H1 (cell line): ENCODE measurements around the gene FADS2. TPM values are rescaled to one million over a fixed set of nuclear protein-coding genes. Genes with fewer than 3 reads are reported as not detected.

Experiments used
- CTCF ChIA-PET: fragments of 300-600 bp; sonication (Branson Sonifier 250); formaldehyde crosslinking; loops from one replicate; lab custom pipeline; 2021; ENCODE audit not compliant: partially characterized antibody; lab: Charles Lee
- POLR2A ChIA-PET: fragments of 300-600 bp; sonication (Branson Sonifier 250); formaldehyde crosslinking; loops from one replicate; lab custom pipeline; 2021; ENCODE audit warnings: inconsistent platforms; ENCODE audit not compliant: partially characterized antibody; lab: Charles Lee
- DNase-seq, 2 experiments: peaks; one replicate each; pipeline versions ENCODE4 v3.0.0 to v3.0.0-alpha.2; 2010 to 2022; ENCODE audit warnings: low spot score in 2 of 2, low read depth in 1 of 2, mixed read lengths in 1 of 2
- FAIRE-seq: peaks from 2 replicates; lab custom pipeline; 2011; peaks lifted over from hg19 to GRCh38; lab: Jason Lieb, UNC
- H2AFZ ChIP-seq: 2 replicates; pipeline ENCODE4 v1.8.1; 2012; ENCODE audit warnings: low read length, inconsistent platforms
- H2AK5ac ChIP-seq: 2 replicates; pipeline ENCODE4 v1.6.1; 2013; ENCODE audit warnings: low read depth, low read length
- H2BK120ac ChIP-seq: replicated peaks from 2 replicates; pipeline ENCODE3; 2013; ENCODE audit warnings: low read depth, low read length, inconsistent platforms
- H2BK12ac ChIP-seq: 2 replicates; pipeline ENCODE4 v1.6.1; 2013; ENCODE audit warnings: low read depth, low read length
- H2BK15ac ChIP-seq: 2 replicates; pipeline ENCODE4 v1.6.1; 2013; ENCODE audit warnings: low read length
- H2BK20ac ChIP-seq: 2 replicates; pipeline ENCODE4 v1.6.1; 2013; ENCODE audit warnings: low read length
- H2BK5ac ChIP-seq: 2 replicates; pipeline ENCODE4 v1.6.1; 2013; ENCODE audit warnings: low read depth, low read length
- H3K14ac ChIP-seq: 2 replicates; pipeline ENCODE4 v1.6.1; 2013; ENCODE audit warnings: inconsistent platforms; ENCODE audit not compliant: insufficient read length
- H3K18ac ChIP-seq: 2 replicates; pipeline ENCODE4 v1.6.1; 2013; ENCODE audit warnings: low read length; ENCODE audit errors: extremely low read depth
- H3K23ac ChIP-seq: 2 replicates; pipeline ENCODE4 v1.6.1; 2013; ENCODE audit warnings: inconsistent platforms; ENCODE audit not compliant: insufficient read length
- H3K23me2 ChIP-seq: 2 replicates; pipeline ENCODE4 v1.6.1; 2013; ENCODE audit warnings: low read depth, low read length
- H3K27ac ChIP-seq: 2 replicates; pipeline ENCODE4 v1.6.1; 2011; ENCODE audit warnings: low read depth, low read length, inconsistent platforms
- H3K27me3 ChIP-seq, 4 experiments: replicated peaks in 1 of 4; 1 replicate in 1 of 4; 2 replicates in 3 of 4; pipeline versions ENCODE4 v1.6.1 to v1.8.1; 2011 to 2013; ENCODE audit warnings: low read length in 3 of 4, mild to moderate bottlenecking in 3 of 4, inconsistent platforms in 2 of 4, mixed read lengths in 2 of 4, moderate library complexity in 1 of 4; ENCODE audit not compliant: control insufficient read depth in 3 of 4, insufficient read depth in 3 of 4; ENCODE audit errors: extremely low read depth in 1 of 4
- H3K36me3 ChIP-seq, 4 experiments: 2 replicates each; pipeline versions ENCODE4 v1.6.1 to v1.8.1; 2011 to 2013; ENCODE audit warnings: mild to moderate bottlenecking in 4 of 4, low read length in 3 of 4, moderate library complexity in 2 of 4, control low read depth in 1 of 4, inconsistent platforms in 1 of 4; ENCODE audit not compliant: insufficient read depth in 4 of 4, control insufficient read depth in 2 of 4
- H3K4ac ChIP-seq: replicated peaks from 2 replicates; pipeline ENCODE3; 2013; ENCODE audit warnings: low read length, low read depth, mixed read lengths, inconsistent platforms; ENCODE audit not compliant: insufficient read length
- H3K4me1 ChIP-seq, 4 experiments: replicated peaks in 1 of 4; 1 replicate in 1 of 4; 2 replicates in 3 of 4; pipeline versions ENCODE4 v1.6.1 to v1.8.1; 2011 to 2013; ENCODE audit warnings: low read length in 3 of 4, inconsistent platforms in 2 of 4, mixed read lengths in 1 of 4; ENCODE audit not compliant: insufficient read depth in 4 of 4, control insufficient read depth in 3 of 4
- H3K4me2 ChIP-seq, 2 experiments: 2 replicates each; pipeline versions ENCODE4 v1.6.1 to v1.8.1; 2011 to 2013; ENCODE audit warnings: low read depth in 2 of 2, low read length in 2 of 2, control low read depth in 1 of 2, inconsistent platforms in 1 of 2, mild to moderate bottlenecking in 1 of 2; ENCODE audit not compliant: insufficient read depth in 1 of 2
- H3K4me3 ChIP-seq, 4 experiments: fragments of 200-600, 300-600 bp in 1 of 4; sonication (generic), shearing (Covaris generic), sonication (Bioruptor Twin) in 1 of 4; 2 replicates each; pipeline versions ENCODE4 v1.5.1 to v1.8.1; 2011 to 2016; ENCODE audit warnings: low read length in 4 of 4, low read depth in 3 of 4, control low read depth in 2 of 4, inconsistent platforms in 2 of 4, mild to moderate bottlenecking in 2 of 4, mixed read lengths in 1 of 4, moderate library complexity in 1 of 4; ENCODE audit not compliant: insufficient read depth in 2 of 4; ENCODE audit errors: extremely low read depth in 1 of 4
- H3K56ac ChIP-seq: replicated peaks from 2 replicates; pipeline ENCODE3; 2013; ENCODE audit warnings: low read depth, mild to moderate bottlenecking, mixed read lengths, low read length, inconsistent platforms; ENCODE audit not compliant: insufficient read length
- H3K79me1 ChIP-seq: 2 replicates; pipeline ENCODE4 v1.6.1; 2013; ENCODE audit warnings: low read depth, low read length, control low read depth
- H3K79me2 ChIP-seq, 2 experiments: 2 replicates each; pipeline versions ENCODE4 v1.6.1 to v1.8.1; 2012 to 2013; ENCODE audit warnings: low read length in 2 of 2, mild to moderate bottlenecking in 2 of 2, inconsistent platforms in 1 of 2; ENCODE audit not compliant: insufficient read depth in 2 of 2, control insufficient read depth in 1 of 2
- H3K9ac ChIP-seq, 4 experiments: replicated peaks in 1 of 4; 1 replicate in 1 of 4; 2 replicates in 3 of 4; pipeline versions ENCODE4 v1.6.1 to v1.8.1; 2011 to 2013; ENCODE audit warnings: low read depth in 3 of 4, low read length in 3 of 4, control low read depth in 2 of 4, mild to moderate bottlenecking in 2 of 4, moderate library complexity in 2 of 4, inconsistent platforms in 1 of 4; ENCODE audit errors: extremely low read depth in 1 of 4
- H3K9me3 ChIP-seq, 2 experiments: 2 replicates each; pipeline versions ENCODE4 v1.6.1 to v1.8.1; 2012 to 2013; ENCODE audit warnings: mild to moderate bottlenecking in 2 of 2, moderate library complexity in 2 of 2, control low read depth in 1 of 2, inconsistent platforms in 1 of 2, low read depth in 1 of 2, low read length in 1 of 2, mixed read lengths in 1 of 2; ENCODE audit not compliant: insufficient read depth in 2 of 2
- H4K20me1 ChIP-seq, 2 experiments: replicated peaks in 1 of 2; 2 replicates each; pipeline versions ENCODE3 to v1.8.1; 2011 to 2013; ENCODE audit warnings: inconsistent platforms in 2 of 2, low read length in 2 of 2, mild to moderate bottlenecking in 1 of 2; ENCODE audit not compliant: insufficient read depth in 2 of 2, control insufficient read depth in 1 of 2
- H4K5ac ChIP-seq: 2 replicates; pipeline ENCODE4 v1.6.1; 2013; ENCODE audit warnings: low read length, low read depth, mixed read lengths, inconsistent platforms; ENCODE audit not compliant: insufficient read length
- H4K8ac ChIP-seq: 2 replicates; pipeline ENCODE4 v1.8.0; 2013; ENCODE audit warnings: mild to moderate bottlenecking, moderate library complexity, low read length, inconsistent platforms; ENCODE audit not compliant: insufficient read depth; ENCODE audit errors: extremely low read depth
- H4K91ac ChIP-seq: replicated peaks from 2 replicates; pipeline ENCODE3; 2013; ENCODE audit warnings: low read length, mixed read lengths, inconsistent platforms; ENCODE audit not compliant: insufficient read length
- BRCA1 ChIP-seq: IDR thresholded peaks from 2 replicates; pipeline ENCODE4 v1.6.1; 2012; ENCODE audit warnings: low read depth, low read length, improper control_type of control experiment
- JUND ChIP-seq: IDR thresholded peaks from 2 replicates; pipeline ENCODE4 v1.6.1; 2011; ENCODE audit warnings: mild to moderate bottlenecking, improper control_type of control experiment, low read length
- RBBP5 ChIP-seq: IDR thresholded peaks from 2 replicates; pipeline ENCODE4 v1.7.1; 2012; ENCODE audit warnings: low read depth, mild to moderate bottlenecking, inconsistent platforms, low read length, moderate library complexity, borderline replicate concordance
- SUZ12 ChIP-seq: fragments of 200-600 bp; sonication (generic); IDR thresholded peaks from 2 replicates; pipeline ENCODE4 v1.6.1; 2012; ENCODE audit warnings: mild to moderate bottlenecking, inconsistent platforms, low read length, moderate library complexity, mixed read lengths
- TBP ChIP-seq: IDR thresholded peaks from 2 replicates; pipeline ENCODE4 v1.6.1; 2011; ENCODE audit warnings: low read depth, low read length, improper control_type of control experiment
- YY1 ChIP-seq: IDR thresholded peaks from 2 replicates; pipeline ENCODE4 v1.6.1; 2011; ENCODE audit warnings: low read depth, mild to moderate bottlenecking, low read length
- WGBS, 2 experiments: shearing (Covaris generic) in 1 of 2; methylation state at CpG; one replicate each; pipeline versions ENCODE4 v1.1.6 to v1.1.7; 2013 to 2015; ENCODE audit warnings: low lambda C conversion rate in 2 of 2, mixed read lengths in 2 of 2, inconsistent platforms in 1 of 2, low coverage in 1 of 2, missing lambda C conversion rate in 1 of 2; ENCODE audit not compliant: insufficient replicate concordance in 2 of 2, insufficient coverage in 1 of 2, insufficient read length in 1 of 2; ENCODE audit errors: extremely low coverage in 1 of 2, missing lambda C conversion rate in 1 of 2; 5-methylcytosine and 5-hydroxymethylcytosine counted together
- polyA plus RNA-seq, 7 experiments: library from polyadenylated mRNA; depleted of rRNA in 3 of 7; stranded (reverse) in 5 of 7; unstranded in 2 of 7; fragments of >200 nt in 5 of 7; fragments of 200-250 nt in 2 of 7; gene quantifications; 1 replicate in 5 of 7; 2 replicates in 1 of 7; 4 replicates in 1 of 7; pipeline versions ENCODE4 v1.2.1 to v1.2.3, GENCODE V29; 2011 to 2013; ENCODE audit warnings: missing spikeins in 2 of 7, mixed read lengths in 2 of 7
- total RNA-seq: library from RNA; stranded (reverse); fragmentation: NEBNext Ultra II Directional; extraction: Animal tissue kit (Norgen Biotek cat#: 25700); gene quantifications from 2 replicates; pipeline ENCODE4 v1.2.1, GENCODE V29; 2021

FADS2 gene
- total and polyA plus RNA-seq, 2 of the 8 experiments (the other 6 are each of a cell fraction or from before 2014, with no cell fraction given): 499 to 701 TPM

- peak overlapping the region; percentile 46 for H4K5ac ChIP-seq
- DNase-seq: no peak
- H3K27ac ChIP-seq: no peak overlapping the region
- peak overlapping the region; percentile 54; the same call in 1 of the 2 replicates for H2AFZ ChIP-seq
- H3K4me2 ChIP-seq: peak overlapping the region; percentile 83 to 90
- H2BK15ac ChIP-seq: no peak overlapping the region
- H2BK5ac ChIP-seq: no peak overlapping the region
- H3K4me1 ChIP-seq: peaks cover 0 to 13% (median 8%) of the 10 kb centered on the region in 4 experiments; a peak in 6 of 7 replicates
- peaks cover 2 to 4% of the 10 kb centered on the region in 2 experiments for H4K20me1 ChIP-seq
- no peaks in the 10 kb centered on the region for H3K79me1 ChIP-seq
- H2BK12ac ChIP-seq: no peak overlapping the region
- H2BK20ac ChIP-seq: no peak overlapping the region
- no peak overlapping the region for H3K4ac ChIP-seq
- no peaks in the 10 kb centered on the region; a peak in 1 of 4 replicates for H3K79me2 ChIP-seq
- no peak overlapping the region for H4K91ac ChIP-seq
- ChIA-PET CTCF (interaction anchor here (1.0 to 23.2 kb wide), 6 partner anchors 9 to 105 kb away, joined by 3 to 658 read pairs (median 4); partner anchors contain the start of gene BEST1), POLR2A (interaction anchor here (0.8 to 2.0 kb wide), 4 partner anchors 12 to 229 kb away, joined by 3 to 6 read pairs (median 4); partner anchors contain the start of gene BEST1)
- H3K4me3 ChIP-seq: peak overlapping the region; percentile 60 to 81 (median 70)
- H4K8ac ChIP-seq: peak overlapping the region; percentile 60; the same call in 1 of the 2 replicates
- 11% methylated on average over 12 of the region's 12 CpGs; no CpG with 5 or more reads in 1 of the 2 experiments for WGBS, 2 experiments
- no peak overlapping the region for H2AK5ac ChIP-seq
- TF ChIP-seq SUZ12 (no peak), BRCA1 (no peak), YY1 (no peak), TBP (0 out of 2 replicates have a peak, but pooled peaks have one; percentile 4), RBBP5 (no peak), JUND (no peak)
- H3K9ac ChIP-seq: peak overlapping the region in 1 of 4 experiments; percentile 32; a peak in 1 of 7 replicates
- H3K36me3 ChIP-seq: no peaks in the 10 kb centered on the region
- no peak overlapping the region for H3K14ac ChIP-seq
- no peak overlapping the region for H2BK120ac ChIP-seq
- H3K27me3 ChIP-seq: no peaks in the 10 kb centered on the region
- H3K23me2 ChIP-seq: peaks cover 8% of the 10 kb centered on the region; the same call in 1 of the 2 replicates
- H3K9me3 ChIP-seq: no peaks in the 10 kb centered on the region
- no peak for FAIRE-seq
- H3K56ac ChIP-seq: peak overlapping the region; percentile 59
- H3K23ac ChIP-seq: no peak overlapping the region
- H3K18ac ChIP-seq: peak overlapping the region; percentile 60
Observed at GRCh38 chr11:61892085-61892370, 63.9 kb downstream of the FADS2 start.
